GM18858 (cell line): ENCODE data around the gene RAB33B.
"Not testable (repeated sequence)": the region's sequence is repeated elsewhere in the genome, so short reads cannot be mapped to it uniquely, and the experiment has no call there.

Source experiments
- ATAC-seq: cut with Tn5 transposase; IDR thresholded peaks from one replicate; pipeline ENCODE4 v1.9.1; 2021; ENCODE audit not compliant: unreplicated experiment

Gene RAB33B

DNA sequence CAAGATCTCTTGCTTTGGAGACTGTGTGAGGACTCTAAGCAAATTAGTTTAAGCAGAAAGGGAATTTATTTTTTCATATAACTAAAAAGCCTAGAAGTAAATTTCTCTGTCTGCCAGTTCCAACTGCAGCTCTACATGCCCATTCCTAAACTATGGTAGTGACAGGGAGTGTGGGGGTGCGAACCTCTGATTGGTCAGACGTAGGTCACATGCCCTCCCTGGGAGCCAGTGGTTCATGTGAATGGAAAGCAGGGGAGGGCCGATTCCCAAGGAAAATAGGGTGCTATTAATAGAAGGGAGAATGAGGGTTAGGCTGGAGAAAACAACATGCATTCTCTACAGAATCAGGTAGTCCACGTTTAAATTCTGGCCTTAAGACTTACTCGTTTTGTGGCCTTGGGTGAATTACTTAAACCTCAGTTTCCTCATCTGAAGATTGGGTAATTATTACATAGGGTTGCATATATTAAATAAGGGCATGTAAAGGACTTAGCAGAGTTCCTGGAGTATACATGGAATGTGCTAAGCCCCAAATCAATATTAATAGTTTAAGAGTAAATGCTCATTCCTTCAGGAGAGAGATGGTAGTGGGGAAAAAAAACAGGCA, 7.2 kb downstream of the RAB33B start:
- no peak for ATAC-seq

DNA sequence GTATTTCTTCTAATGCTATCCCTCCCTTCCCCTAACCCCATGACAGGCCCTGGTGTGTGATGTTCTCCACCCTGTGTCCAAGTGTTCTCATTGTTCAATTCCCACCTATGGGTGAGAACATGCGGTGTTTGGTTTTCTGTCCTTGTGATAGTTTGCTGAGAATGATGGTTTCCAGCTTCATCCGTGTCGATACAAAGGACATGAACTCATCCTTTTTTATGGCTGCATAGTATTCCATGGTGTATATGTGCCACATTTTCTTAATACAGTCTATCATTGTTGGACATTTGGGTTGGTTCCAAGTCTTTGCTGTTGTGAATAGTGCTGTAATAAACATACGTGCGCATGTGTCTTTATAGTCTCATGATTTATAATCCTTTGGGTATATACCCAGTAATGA, 10.6 kb downstream of the RAB33B start:
- ATAC-seq, result not testable (repeated sequence)

DNA sequence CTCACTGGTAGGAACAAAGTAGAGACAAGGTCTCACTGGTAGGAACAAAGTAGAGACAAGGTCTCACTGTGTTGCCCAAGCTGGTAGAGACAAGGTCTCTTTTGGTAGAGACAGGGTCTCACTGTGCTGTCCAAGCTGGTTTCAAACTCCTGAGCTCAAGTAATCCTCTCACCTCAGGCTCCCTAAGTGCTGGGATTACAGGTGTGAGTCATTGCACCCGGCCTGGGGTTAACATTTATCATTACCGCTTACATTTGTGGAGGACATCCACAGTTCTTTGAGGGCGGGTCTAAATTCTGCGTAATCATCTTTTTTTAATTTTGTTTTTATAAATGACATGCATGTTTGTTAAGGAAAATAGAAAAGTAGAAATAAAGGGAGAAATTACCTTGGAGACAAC, 12.0 kb downstream of the RAB33B start:
- no peak for ATAC-seq

DNA sequence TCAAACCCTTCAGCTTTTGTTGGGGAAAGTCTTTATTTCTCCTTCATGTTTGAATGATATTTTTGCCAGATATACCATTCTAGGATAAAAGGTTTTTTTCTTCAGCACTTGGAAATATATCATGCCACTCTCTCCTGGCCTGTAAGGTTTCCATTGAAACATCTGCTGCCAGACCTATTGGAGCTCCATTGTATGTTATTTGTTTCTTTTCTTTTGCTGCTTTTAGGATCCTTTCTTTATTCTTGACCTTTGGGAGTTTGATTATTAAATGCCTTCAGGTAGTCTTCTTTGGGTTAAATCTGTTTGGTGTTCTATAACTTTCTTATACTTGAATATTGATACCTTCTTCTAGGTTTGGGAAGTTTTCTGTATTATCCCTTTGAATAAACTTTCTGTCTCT, 14.8 kb downstream of the RAB33B start:
- not testable (repeated sequence) for ATAC-seq

DNA sequence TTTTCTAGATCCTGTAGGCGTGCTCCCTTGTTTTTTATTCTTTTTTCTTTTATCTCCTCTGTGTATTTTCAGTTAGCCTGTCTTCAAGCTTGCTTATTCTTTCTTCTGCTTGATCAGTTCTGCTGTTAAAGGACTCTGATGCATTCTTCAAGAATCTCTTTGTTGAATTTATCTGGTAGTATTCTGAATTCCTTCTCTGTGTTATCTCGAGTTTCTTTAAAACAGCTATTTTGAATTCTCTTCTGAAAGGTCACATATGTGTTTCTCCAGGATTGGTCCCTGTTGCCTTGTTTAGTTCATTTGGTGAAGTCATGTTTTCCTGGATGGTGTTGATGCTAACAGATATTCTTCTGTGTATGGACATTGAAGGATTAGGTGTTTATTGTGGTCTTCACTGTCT, 15.3 kb downstream of the RAB33B start:
- ATAC-seq, result no peak

DNA sequence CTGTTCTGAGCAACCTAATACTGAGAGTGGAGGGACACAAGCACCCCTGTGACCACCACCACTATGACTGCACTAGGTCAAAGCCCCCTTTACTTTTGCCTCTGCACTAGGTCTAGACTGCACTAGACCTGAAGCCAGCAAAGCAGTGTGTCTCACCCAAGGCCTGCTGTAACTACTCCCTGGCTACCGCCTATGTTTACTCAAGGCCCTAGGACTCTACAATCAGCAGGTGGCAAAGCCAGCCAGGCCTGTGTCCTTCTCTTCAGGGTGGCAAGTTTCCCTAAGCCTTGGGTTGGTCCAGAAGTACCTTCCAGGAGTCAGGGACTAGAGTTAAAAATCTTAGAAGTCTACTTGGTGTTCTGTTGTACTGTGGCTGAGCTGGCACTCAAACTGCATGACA, 15.9 kb downstream of the RAB33B start:
- ATAC-seq, result no peak

DNA sequence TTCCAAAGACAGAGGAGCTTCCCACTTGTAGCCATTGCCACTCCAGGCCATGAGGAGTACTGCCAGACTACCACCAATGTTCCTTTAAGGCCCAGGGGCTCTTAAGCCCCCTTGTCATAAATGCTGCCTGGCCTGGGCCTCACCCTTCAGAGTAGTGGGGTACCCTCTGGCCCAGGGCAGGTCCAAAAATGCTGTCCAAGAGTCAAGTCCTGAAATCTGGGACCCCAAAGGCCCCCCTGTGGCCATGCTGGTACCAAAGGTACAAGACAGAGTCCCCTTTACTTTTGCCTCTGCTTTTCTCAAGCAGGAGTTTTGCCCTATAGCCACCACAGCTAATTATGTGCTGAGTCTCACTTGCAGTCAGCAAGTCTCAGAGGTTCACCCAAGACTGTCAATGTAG, 16.4 kb downstream of the RAB33B start:
- no peak for ATAC-seq

DNA sequence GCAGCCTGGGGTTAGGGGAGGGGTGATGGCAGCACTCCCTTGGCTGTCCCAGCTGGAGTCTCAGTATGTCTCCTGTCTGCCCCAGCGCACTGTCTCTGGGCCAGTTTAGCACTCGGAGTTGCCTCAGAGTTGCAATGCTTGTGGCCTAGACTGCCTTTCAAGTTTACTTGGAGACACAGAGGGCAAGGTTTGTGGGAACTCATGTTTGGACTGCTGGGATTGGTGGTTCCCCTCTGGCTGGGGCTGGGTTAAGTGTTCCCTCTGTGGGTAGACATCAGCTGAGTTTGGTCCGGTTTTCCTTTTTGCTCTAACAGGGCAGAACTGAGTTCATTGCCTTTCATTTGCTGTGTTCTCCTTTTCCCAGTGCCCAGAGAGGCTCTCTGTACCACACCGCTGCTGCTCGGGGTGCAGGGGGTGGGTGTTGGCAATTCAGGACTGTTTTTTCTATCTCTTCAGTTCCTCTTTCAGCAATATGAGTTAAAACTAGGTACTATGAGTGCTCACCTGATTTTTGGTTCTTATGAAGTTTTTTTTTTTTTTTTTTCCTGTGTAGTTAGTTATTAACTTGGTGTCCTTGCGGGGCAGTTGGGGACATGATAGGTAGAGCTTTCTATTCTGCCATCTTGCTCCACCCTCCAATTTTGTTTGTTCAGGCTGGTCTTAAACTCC, 17.2 kb downstream of the RAB33B start:
- no peak for ATAC-seq

DNA sequence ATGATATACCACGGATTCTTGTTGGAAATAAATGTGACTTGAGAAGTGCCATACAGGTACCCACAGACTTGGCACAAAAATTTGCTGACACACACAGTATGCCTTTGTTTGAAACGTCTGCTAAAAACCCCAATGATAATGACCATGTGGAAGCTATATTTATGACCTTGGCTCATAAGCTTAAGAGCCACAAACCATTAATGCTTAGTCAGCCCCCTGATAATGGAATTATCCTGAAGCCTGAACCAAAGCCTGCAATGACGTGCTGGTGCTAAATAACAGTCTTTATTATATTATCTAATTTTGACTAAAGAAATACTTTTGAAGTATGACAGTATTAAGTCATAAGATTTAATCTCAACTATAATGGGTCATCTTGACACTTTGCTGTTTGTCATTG, 18.9 kb downstream of the RAB33B start:
- no peak for ATAC-seq

DNA sequence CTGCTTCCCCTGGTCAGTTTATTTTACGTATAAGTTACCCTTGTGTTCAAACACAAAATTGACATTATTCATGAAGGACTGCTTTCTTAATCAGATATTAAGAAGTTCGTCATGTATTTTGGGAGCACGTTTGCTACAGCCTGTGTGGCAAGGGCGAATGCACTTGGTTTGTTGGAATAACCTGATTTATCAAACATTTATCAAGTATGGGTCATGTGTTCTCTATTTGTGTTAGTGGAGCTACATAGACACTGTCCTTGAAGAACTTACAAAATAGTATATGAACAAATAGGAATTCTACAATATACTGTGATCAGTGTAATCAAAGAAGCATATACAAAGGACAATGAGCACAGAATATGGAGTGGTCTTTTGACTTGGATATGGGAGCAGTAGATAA, 22.4 kb downstream of the RAB33B start:
- ATAC-seq, result no peak

DNA sequence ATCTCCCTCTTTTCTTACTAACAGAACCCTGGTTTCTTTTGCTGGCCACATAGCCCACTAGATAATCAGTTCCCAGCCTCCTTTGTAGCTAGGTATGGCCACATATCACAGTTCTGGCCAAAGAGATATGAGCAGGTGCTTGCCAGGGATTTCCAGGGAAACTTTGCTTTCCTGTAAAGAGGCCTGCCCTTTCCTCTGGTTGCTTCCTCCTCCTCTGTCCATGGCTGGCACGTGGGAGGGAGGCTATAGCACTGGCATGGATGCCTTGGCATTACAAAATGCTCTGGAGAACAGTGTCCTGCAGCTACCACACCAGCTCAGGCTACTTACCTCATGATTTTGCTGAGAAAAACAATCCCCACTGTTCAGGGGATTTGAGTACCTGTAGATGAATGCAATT, 27.5 kb downstream of the RAB33B start:
- no peak for ATAC-seq

DNA sequence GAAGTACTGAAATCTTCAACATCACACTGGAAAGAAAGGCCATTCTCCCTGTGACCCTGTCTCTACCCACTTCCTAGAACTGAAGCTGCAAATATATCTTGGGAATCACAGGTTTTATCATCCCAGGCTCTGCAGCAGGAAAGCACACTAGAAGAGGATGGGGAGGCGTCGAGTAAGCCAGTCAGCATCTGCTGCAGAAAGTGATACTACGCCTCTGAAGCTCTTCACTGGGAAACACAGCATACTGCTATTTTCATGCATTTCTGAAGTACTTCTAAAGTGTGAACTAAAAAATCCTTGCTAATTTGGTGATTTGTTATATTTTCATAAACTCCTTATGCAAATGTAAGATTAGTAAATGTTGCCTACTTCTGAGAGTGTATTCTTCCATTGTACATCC, 29.1 kb downstream of the RAB33B start:
- ATAC-seq, result no peak

DNA sequence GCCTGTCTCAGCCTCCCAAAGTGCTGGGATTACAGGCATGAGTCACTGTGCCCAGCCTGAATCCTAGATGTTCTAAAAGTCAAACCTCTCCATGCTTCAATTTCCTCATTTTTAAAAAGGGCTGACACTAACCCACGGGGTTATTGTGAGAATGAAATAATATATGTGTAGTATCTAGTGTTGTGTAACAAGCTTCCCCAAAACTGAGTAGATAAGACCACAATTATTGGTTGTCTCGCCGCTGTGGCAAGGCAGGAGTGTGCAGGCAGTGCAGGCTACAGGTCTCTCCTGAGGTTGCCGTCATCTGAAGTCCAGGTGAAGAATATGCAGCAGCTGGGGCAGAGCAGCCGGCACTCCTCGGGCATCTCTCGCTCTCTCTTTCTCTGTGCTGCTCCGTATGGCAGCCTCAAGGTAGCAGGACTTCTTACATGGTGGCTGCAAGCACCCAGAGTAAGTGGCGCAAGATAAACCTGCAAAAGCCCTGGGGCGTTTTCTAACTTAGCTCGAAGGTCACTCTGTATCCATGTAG, 30.9 kb downstream of the RAB33B start:
- no peak for ATAC-seq

DNA sequence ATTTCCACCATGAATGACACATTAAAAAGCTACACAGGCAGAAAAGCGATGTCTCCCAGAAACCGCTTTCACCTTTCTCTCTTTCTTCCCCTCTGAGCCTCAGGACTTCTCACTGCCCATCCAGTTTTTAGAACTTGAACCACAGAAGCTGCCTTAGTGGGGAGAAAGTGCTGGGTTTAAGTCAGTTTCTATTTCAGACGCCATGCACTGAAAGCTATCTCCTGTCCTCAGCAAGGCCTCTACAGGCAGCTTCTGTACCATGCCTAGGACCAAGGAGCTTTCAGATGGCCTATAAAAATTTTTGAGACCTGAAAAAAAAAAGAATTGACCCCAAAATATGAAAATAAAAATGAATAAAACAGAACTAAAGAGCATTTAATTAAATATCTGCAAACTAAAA, 34.5 kb downstream of the RAB33B start:
- no peak for ATAC-seq

DNA sequence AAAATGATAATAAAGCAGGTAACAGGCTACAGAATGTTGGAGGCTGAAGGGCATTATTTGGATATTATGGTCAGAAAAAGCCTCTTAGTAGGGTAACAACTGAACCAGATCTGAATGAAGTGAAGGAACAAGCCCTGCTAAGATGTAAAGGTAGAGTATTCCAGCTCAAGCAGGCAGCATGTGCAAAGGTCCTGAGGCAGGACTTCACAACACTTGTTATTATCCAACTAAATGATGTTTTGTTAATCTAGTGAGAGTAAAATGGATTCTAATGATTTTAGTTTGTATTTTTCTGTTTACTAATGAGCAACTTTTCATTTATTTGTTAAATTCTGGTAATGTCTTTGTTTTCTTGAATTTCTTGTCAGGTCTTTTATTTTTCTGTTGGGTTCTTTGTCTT, 35.7 kb downstream of the RAB33B start:
- no peak for ATAC-seq

DNA sequence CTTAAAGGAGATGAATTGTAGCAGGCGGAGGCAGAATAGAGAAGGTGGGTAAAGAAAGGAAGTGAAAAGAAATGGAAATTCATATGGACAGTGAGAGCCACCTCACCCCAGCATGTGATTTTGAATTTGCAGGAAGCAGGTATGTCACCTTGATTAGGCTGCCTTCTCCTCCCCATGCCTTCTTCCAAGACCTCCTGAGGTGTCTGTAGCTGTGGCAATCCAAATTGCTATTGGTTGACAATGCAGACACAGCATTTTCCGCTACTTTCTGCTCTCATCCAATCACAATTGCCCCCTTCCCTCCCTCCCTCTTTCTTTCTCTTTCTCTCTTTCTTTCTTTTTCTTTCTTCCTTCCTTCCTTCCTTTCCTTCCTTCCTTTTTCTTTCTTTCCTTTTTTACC, 38.5 kb downstream of the RAB33B start:
- no peak for ATAC-seq

DNA sequence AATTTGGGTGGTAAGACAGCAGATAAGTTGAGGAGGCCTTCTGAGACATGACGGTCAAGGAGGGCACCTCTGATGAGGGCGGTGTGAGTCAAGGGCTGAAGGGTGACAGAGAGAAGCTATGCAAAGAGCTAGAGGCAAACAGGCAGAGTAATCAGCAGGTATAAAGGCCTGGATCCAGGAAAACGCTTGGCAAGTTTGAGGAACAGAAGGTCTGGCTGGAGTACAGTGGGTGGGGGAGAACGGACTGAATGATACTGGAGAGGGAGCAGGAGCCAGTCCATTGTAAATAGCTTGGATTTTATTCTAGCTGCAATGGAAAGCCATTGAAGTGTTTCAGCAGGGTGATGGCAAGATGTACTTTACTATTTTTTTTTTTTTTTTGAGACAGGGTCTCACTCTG, 39.3 kb downstream of the RAB33B start:
- no peak for ATAC-seq

DNA sequence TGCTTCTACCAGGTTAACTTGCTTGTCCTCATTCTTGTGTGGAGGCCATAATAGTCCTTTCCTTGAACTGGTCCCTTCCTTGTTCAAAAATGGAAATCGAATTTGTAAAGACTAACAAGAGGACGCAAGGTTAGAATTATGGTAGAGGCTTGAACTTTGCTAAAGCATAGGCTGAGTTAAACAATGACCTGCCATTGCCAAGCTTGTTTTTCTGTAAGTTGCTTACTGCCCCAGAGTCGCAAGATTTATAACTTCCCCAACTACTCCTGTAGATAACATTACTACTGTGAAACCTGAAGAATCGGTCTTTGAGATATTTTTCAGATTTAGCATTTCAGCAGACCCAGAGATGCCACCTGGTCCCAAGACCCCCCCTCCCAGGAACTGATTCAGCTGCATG, 45.3 kb downstream of the RAB33B start:
- ATAC-seq, result no peak

DNA sequence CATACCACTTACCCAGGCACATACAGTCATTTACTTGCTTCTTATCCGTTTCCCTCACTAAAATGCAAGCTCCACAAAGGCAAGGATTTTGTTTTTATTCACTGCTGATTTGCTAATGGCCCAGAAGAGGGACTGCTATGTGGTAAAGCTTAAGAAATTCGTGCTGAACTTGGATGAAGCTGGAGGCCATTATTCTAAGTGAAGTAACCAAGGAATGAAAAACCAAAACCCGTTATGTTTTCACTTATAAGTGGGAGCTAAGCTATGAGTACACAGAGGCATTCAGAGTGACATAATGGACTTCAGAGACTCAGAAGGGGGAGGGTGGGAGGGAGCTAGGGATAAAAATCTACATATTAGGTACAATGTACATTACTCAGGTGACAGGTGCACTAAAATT, 47.2 kb downstream of the RAB33B start:
- ATAC-seq, result no peak

DNA sequence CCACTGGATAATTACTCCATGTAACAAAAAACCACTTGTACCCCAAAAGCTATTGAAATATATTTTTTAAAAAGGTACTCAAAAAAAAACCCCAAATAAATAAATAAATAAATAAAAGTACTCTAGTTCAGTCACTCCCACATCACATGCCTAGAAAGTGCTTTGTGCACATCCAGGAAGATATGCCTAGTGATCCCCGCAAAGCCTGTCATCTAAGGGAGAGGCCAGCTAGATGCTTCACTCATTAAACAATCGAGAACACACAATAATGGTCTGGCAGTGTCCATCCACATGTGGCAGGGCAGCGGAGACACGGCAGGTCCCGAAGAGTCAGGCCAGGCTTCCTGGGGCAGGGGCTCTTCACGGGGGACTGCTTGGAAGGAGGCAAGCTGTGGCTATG, 47.6 kb downstream of the RAB33B start:
- ATAC-seq, result no peak

DNA sequence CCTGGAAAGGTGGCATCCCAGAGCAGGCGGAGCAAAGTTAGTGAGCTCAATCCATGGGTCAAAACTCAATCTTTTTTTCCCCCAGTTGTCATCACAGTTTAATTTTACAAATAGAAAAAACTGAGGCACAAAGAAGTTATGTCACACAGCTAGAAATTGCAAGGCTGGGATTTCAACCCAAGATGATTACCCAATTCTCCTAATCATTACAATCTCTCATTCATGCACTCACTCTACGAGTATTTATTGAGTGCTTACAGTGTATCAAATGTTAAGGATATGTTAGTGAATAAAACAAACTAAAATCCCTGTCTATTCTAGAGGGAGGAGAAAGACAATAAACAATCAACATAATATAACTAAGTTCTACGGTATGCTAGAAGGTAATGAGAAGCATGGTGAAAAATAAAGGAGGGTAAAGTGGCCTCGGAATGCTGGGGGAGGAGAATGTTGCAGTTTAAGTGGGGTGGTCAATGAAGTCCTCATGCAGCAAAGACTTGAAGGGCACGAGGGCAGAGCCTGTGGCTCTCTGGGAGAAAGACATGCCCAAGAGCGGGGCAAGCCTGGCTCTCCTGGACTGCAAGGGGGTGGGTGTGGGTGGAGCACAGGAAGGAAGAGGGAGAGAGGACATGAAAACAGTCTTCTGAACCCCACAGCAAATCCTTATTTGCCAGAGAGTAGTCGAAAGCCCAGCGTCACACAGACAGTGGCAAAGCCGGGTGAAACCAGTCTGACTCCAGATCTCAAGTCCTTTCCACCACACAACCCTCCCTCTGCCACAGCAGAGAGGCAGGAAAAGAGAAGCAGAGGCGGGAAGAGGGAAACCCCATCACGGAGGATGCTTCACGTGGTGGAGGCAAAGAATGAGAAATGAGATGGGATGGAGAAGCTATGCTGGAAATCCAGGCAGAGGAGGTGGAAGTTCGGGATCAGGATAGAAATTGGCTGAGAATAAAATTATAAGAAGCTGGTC, 48.3 kb downstream of the RAB33B start:
- no peak for ATAC-seq
